H1 (cell line): ENCODE measurements around the gene LMBR1. TPM values are rescaled to one million over a fixed set of nuclear protein-coding genes. Genes with fewer than 3 reads are reported as not detected.

ENCODE experiments used
- CTBP2 ChIP-seq: IDR thresholded peaks from 2 replicates; pipeline ENCODE4 v1.7.0; 2011; ENCODE audit warnings: borderline replicate concordance, mild to moderate bottlenecking, moderate library complexity, mixed read lengths, low read length; ENCODE audit not compliant: insufficient read depth, insufficient read length
- polyA plus RNA-seq, 7 experiments: library from polyadenylated mRNA; depleted of rRNA in 3 of 7; stranded (reverse) in 5 of 7; unstranded in 2 of 7; fragments of >200 nt in 5 of 7; fragments of 200-250 nt in 2 of 7; gene quantifications; 1 replicate in 5 of 7; 2 replicates in 1 of 7; 4 replicates in 1 of 7; pipeline versions ENCODE4 v1.2.1 to v1.2.3, GENCODE V29; 2011 to 2013; ENCODE audit warnings: missing spikeins in 2 of 7, mixed read lengths in 2 of 7
- total RNA-seq: library from RNA; stranded (reverse); fragmentation: NEBNext Ultra II Directional; extraction: Animal tissue kit (Norgen Biotek cat#: 25700); gene quantifications from 2 replicates; pipeline ENCODE4 v1.2.1, GENCODE V29; 2021

LMBR1 gene
- total and polyA plus RNA-seq, 2 of the 8 experiments (the other 6 are each of a cell fraction or from before 2014, with no cell fraction given) = 15.1 to 70.4 TPM

DNA sequence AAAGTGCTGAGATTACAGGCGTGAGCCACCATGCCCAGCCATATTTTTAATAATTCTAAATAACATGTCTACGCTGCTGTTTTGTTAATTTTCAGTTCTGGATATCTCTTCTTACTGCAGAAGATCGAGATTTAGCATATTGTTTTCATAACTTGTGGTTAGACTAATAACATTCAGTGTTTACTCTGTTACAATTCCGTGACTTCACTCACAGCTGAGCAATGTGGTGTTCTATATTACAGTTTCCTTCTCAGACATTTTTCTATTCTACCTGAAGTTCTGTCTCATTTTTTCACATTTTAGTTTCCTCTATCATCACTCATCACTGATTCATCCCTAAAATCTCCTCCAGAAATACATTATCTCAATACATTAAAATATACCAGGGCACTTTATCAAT lies 241.5 kb downstream of the LMBR1 start (continued):
- TF ChIP-seq CTBP2 = no peak
